Renal cortical epithelial cell (primary cell): ENCODE results near the gene PRRC2C. TPM values are rescaled to one million over a fixed set of nuclear protein-coding genes. Genes with fewer than 3 reads are reported as not detected.
"Not testable (repeated sequence)": the region's sequence is repeated elsewhere in the genome, so short reads cannot be mapped to it uniquely, and the experiment has no call there.

Source experiments
- DNase-seq: peaks from one replicate; pipeline ENCODE4 v3.0.0-alpha.2; 2011; ENCODE audit warnings: low read depth
- total RNA-seq: library from RNA; depleted of rRNA; stranded (reverse); fragments of >200 nt; gene quantifications from 2 replicates; pipeline ENCODE4 v1.2.3, GENCODE V29; 2014

PRRC2C gene
- total RNA-seq, result 37.2 and 145 TPM in 2 replicates

DNA sequence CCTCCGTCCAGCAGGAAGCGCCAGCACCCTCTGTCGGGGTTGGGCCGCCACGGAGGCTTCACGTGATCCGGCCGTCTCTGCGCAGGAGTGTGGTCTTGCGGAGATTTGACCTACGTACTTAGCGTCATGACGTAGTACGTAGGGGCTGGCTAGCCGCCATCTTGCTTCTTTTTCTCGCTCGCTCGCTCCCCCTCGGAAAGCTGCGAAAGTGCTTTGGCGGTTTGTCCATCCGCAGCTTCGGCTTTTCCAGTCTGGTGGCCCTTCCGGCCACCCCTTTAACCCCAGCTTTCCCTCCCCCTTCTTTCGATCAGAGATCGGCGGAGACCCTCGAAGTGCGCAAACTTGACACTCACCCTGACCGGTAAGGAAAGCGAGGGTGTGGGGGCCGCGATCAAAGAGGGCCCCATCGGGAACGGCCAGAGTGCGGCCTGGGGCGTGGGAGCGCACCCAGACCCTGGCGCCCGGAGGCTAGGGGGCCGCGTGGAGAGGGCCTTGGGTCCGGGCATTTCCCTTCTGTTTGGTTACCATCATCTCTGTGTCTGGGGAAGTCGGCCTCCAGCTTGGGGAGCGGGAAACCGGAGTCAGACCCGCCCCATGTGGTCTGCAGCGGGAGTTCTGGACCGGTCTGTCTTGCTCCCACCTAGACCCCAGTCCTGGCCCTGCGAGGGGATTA, at the start of gene PRRC2C:
PRRC2C (plus strand) TSS at position 156 of the 673 bp plus-strand sequence. CDS start 26,559 bp downstream, outside the sequence.
- peak; percentile 96 for DNase-seq

GRCh38 chr1:171438441-171438840, 46.9 kb upstream of the PRRC2C start:
- DNase-seq, result peak; percentile 97

GRCh38 chr1:171440201-171440600, 45.1 kb upstream of the PRRC2C start:
- DNase-seq, result not testable (repeated sequence)

- peak; percentile 49 for DNase-seq
Measured at GRCh38 chr1:171441278-171441895, 43.9 kb upstream of the PRRC2C start.

DNA sequence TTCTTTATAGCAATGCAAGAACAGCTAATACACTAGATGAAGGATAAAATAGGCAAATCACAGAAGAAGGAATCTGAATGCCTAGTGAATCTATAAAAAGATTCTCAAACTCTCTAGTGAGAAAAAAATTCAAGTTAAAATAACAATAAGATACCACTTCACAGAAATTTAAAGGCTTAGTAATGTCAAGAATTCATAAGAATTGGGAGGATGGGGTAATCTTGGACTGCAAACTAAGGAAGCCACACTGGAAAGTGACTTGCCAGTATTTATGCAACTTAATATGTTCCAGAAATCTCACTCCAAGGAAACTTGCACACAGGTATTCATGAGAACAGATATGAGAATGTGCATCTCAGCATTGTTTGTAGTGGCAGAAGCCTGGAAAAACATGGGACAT, 38.9 kb upstream of the PRRC2C start:
- no peak for DNase-seq

DNA sequence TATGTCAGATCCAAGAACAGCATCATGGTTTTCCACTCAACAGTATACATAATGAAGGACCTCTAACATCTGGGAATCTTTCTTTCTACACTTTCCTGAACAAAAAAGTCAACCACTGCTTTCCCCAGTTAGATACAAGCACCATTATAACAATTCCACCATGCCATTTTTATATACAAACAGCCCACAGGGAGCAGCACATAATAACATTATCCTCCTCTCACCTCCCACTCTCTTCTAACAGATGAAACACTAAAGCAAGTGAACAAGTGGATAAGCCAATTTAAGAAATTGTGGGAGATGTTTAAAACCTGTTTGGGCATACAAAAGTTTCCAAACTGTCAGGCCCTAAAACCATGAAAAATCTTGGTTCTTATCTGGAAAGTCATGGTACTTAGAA, 29.4 kb upstream of the PRRC2C start:
- no peak for DNase-seq

DNA sequence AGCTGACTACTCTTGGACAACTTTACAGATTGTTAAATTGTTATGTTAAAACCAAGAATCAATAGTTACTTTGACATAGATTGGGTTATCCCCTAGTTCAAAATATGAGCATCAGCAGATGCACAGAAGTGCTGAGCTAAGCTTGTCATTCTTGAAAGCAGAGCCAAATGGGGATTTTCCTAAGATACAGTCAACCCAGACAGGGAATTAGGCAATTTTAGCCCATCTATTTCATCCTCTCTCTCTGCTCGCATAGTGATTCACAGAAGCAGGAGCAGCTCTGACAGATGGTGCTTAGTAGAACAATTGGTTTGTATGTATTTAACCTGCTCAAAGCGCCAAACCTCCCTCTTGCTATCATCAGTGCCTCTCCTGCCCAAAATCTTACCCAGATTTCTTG, 27.9 kb upstream of the PRRC2C start:
- DNase-seq, result peak; percentile 55

- DNase-seq, result peak; percentile 65
Measured at GRCh38 chr1:171460018-171460620, 25.2 kb upstream of the PRRC2C start.

GRCh38 chr1:171467626-171468025, 17.7 kb upstream of the PRRC2C start:
- no peak for DNase-seq

GRCh38 chr1:171468120-171468750, 17.1 kb upstream of the PRRC2C start:
- peak; percentile 92 for DNase-seq

DNA sequence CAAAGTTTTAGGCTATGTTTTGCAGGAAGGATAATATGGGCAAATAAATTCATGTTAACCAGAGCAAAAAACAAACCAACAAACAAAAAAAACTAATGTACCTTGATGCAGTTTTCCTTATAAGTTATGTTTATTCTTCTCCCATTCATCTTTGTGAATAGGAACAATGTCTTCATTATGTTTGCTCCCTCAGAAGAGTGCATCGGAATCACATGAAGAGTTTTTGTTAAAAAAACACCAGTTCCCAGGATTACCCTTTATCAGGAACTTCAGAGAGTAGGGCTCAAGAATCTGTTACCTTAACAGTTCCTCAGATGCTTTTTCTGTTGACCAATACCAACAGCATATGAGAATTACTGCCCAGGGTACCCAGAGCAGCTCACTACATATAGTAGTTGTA, 14.6 kb upstream of the PRRC2C start:
- DNase-seq, result no peak

DNA sequence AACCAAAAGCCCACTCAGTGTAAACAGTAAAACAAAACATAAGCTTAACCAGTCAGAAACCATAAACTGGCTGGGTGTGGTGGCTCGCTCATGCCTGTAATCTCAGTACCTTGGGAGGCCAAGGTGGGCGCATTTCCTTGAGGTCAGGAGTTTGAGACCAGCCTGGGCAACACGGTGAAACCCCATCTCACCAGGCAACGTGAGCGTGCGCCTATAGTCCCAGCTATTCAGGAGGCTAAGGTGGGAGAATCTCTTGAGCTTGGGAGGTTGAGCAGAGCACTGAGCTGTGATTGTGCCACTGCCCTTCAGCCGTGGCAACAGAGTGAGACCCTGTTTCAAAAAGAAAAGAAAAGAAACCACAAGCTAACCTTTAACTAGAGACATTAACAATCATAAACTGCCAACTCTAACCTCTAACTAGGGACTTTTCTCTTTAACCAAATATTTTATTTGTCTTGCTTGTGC, 13.1 kb upstream of the PRRC2C start:
- DNase-seq, result peak; percentile 93

- no peak for DNase-seq
Measured at GRCh38 chr1:171476829-171477228, 8.5 kb upstream of the PRRC2C start.

DNA sequence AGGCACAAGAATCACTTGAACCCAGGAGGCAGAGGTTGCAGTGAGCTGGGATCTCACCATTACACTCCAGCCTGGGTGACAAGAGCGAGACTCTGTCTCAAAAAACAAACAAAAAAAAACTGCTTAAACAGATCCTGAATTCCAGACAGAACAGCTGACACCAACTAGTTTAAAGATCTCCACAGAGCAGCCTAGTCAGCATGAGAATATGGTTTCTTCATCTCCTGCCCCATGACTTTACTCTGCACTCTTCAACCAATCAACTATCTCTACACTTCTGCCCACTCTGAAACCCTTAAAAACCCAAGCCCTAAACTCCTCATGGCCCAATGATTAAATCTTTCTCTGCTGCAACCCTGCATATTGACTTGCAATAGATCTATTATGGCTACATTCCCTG, 7.5 kb upstream of the PRRC2C start:
- no peak for DNase-seq

GRCh38 chr1:171480035-171480434, 5.3 kb upstream of the PRRC2C start:
- DNase-seq, result peak; percentile 49

- no peak for DNase-seq
Measured at GRCh38 chr1:171484760-171485374, 463 bp upstream of the PRRC2C start.

GRCh38 chr1:171486048-171486519, 754 bp downstream of the PRRC2C start:
- DNase-seq, result peak; percentile 72

DNA sequence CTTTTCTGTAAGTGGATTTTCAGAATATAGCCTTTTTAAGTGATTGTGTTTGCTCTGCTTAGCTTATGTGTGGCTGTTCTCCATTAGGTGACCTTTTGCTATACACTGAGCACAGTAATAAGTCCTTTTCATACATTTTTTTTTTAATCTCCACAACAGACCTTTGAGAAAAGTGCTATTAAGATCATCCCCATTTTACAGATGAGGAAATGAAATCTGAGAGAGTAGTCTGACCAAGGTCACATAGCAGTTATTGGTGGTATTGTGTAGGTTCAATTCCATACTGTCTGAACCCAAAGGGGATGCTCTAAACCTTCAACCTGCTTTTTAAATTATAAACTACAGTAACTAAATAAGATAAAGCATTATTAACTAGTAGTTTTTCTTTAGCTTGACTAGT, 1.7 kb downstream of the PRRC2C start:
- no peak for DNase-seq

DNA sequence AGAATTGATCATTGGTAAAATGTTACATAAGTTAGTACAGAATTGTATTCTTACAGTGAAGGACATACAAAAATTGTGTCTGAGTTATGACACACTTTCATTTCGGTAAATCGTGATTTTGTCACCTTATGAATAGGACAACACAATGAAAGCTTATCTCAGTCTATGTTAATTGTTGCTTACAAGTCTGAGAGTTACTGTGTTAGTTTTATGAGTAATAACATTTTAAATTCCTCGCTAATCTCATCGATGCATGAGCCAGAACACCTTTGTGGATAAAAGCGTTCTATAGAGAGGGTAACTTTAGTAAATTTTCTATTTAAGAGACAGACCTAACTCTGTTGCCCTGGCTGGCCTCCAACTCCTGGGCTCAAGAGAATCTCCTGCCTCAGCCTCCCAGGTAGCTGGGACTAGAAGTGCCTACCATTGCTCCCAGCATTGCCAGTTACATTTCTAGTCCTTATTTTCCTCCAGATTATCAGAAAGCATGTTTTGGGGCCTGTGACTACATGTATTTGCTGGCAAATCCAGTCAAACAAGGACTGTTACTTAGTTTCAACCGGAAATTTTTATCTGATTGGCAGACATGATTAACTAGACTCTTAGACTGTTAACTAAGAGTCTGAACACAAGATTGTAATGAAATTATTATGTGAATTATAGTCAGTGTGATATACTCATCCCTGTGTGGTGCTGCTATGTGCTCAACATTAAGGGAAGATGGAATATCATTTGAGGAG, 3.0 kb downstream of the PRRC2C start:
- no peak for DNase-seq

- no peak for DNase-seq
Measured at GRCh38 chr1:171494076-171494475, 8.7 kb downstream of the PRRC2C start.

DNA sequence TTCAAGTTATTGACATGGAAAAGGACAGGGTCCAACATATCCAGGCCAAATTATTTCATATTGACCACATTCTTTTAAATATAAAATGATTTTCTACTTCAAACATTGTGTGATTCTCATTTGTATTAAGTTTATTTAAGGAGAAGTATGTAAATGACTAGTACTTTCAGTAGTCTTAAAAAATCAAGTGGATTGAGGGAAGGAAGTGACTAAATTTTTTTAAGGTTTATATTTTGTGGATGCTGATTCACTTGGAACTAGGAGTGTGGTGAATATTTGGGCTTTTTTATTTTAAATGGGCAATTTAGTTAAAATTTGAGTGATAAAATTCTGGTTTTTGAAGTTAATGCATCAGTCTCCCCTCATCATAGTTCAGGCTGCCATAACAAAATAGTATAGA, 10.1 kb downstream of the PRRC2C start:
- no peak for DNase-seq
